Mammary epithelial cell (primary cell): Measurements from ENCODE around the gene UGGT2.

Experiments
- CTCF ChIP-seq, 2 donors: IDR thresholded peaks in 1 of 2; conservative IDR thresholded peaks in 1 of 2; 2 replicates each; pipeline ENCODE4 v1.5.1; 2011 to 2012; ENCODE audit warnings: inconsistent platforms in 2 of 2, low read length in 2 of 2, mild to moderate bottlenecking in 2 of 2, control low read depth in 1 of 2, low read depth in 1 of 2; ENCODE audit not compliant: insufficient read depth in 1 of 2; ENCODE audit errors: extremely low read depth in 1 of 2
- EZH2 ChIP-seq: IDR thresholded peaks from 2 replicates; pipeline ENCODE4 v1.6.1; 2012; ENCODE audit warnings: low read length, inconsistent platforms, borderline replicate concordance

GRCh38 chr13:95834134-95834765 is 219.0 kb downstream of the UGGT2 start:
- TF ChIP-seq EZH2 (no peak), CTCF (conservative IDR thresholded peaks at IDR 0.05 in 1 of 2, IDR thresholded peaks at IDR 0.05 in 1 of 2; ENCODE audit: extremely low read depth in 1 of 2, insufficient read depth in 1 of 2, low read depth in 1 of 2, low read length in 2 of 2) (peak; percentile 89 to 97)
